Measurements from ENCODE around the gene PLA2G10.

DNA sequence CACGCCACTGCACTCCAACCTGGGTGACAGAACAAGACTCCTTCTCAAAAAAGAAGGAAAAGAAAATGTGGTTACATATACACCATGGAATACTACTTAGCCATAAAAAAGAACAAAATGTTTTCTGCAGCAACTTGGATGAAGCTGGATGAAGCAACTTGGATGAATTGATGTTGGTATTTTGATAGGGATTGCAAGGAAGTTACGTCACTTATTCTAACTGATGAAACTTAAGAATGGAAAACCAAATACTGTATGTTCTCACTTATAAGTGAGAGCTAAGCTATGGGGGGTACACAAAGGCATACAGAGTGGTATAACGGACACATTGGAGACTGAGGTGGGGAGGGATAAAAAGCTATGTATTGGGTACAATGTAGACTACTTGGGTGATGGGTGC is 17.5 kb downstream of the PLA2G10 start:
- TF ChIP-seq TAF1 (CRISPR knock-in tag; IDR thresholded peaks at IDR 0.05) (no peak), ESRRA (CRISPR knock-in tag; IDR thresholded peaks at IDR 0.05; ENCODE audit: low read depth) (no peak), CTCF (CRISPR knock-in tag; IDR thresholded peaks at IDR 0.05) (no peak)

All from HepG2 (cell line).